Ramos (cell line): ENCODE data around the gene TNIP2.
"Not testable (repeated sequence)": the region's sequence is repeated elsewhere in the genome, so short reads cannot be mapped to it uniquely, and the experiment has no call there.

Source experiments
- in situ Hi-C: fragments of 300-500 bp; cut with MboI; formaldehyde crosslinking; loops from one replicate; pipeline ENCODE4 v1.14.3; 2022; ENCODE audit warnings: low sequenced_read_pairs; ENCODE audit not compliant: unreplicated experiment

The TNIP2 gene

GRCh38 chr4:2745981-2746806 is 9.9 kb downstream of the TNIP2 start:
- in situ Hi-C loops = no loop called here

DNA sequence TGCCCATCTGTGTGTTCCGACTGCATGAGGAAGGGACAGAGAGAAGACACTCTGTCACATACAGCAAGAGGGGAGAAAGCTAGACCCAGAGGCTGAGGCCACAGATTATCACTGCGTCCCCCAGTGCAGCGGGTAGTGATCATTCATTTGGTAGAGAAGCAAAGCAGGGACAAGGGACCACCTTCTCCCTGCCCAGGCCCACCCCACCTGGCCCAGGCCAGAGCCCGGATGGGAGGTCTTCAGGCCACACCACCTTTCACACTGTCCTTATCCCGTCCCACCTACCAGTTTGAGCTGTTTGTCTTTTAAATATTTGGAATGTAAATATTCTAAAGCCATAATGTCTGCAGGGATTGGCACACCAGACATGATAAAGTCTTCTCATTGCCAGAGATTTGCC is 10.6 kb downstream of the TNIP2 start:
- in situ Hi-C loops = no loop called here

DNA sequence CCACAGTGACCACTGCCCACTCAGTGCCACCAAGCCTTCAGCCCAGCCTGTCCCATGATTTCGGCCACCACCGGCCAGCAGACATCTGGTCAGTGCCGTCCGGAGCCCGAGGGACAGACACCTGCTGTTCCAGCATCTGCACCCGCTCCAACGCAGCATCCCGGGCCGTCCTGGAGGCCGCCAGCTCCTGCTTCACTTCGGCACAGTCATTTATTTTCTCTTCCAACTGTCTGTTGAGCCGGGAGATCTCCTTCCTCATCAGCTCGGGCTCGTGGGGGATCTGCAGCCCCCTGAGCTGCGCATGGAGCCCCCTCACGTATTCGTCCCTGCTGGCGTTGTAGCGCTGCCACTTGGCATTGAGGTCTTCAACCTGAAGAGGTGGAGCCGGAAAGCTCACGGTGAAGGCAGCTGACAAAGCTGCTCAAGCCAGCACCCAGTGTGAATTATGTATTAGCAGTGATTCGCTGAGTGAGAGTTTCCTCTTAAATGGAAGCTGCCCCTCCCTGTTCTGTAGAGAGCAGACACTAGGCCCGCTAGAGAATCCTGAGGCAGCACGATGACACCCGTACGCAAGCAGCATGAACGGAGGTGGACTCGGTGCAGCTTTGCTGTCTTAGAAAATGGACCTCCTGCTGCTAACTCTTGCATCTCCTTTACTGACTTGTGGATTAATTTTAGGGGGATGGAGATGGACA is 11.4 kb downstream of the TNIP2 start:
- in situ Hi-C loops = no loop called here

GRCh38 chr4:2743518-2744445 is 12.4 kb downstream of the TNIP2 start:
- in situ Hi-C loops = no loop called here

DNA sequence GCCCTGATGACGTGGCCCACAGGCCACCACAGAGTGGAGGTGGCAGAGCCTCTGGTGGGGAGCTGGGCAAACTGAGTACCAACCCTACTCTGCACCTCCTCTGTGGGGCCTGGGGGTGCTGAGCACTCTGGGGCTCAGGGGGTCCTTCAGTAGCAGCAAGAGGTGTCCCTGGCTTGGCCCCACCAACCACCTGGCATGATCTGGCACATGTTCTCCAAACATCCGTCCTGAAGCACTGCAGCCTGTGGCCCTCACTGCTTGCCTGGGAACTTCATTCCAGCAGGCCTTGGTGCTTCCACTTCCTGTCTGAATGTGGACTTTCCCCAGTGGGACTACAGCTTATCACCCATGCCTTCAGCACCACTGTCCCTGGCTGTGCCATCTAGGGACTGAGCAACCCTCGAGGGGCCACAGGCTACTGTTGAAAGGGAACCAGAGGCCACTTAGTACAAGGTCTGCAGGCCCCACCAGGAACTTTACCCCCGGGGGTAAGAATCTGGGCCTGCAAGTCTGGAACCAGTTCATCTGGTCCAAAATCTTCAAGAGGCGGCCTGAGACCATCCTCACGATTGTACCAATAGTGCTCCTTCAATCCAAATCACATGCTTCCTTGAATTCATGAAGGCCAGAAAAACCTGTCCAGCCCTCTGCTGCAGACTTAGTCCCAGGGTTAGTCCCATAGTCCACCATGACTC is 13.2 kb downstream of the TNIP2 start:
- in situ Hi-C loops = no loop called here

GRCh38 chr4:2742081-2742822 is 13.9 kb downstream of the TNIP2 start:
- in situ Hi-C loops = no loop called here

GRCh38 chr4:2741626-2742025 is 14.5 kb downstream of the TNIP2 start:
- in situ Hi-C loops = no loop called here

GRCh38 chr4:2738296-2738695 is 17.8 kb downstream of the TNIP2 start:
- in situ Hi-C loops = not testable (repeated sequence)

- in situ Hi-C loops = no loop called here
Observed at GRCh38 chr4:2735869-2736268, 20.3 kb downstream of the TNIP2 start.

GRCh38 chr4:2734612-2735011 is 21.5 kb downstream of the TNIP2 start:
- in situ Hi-C loops = no loop called here

DNA sequence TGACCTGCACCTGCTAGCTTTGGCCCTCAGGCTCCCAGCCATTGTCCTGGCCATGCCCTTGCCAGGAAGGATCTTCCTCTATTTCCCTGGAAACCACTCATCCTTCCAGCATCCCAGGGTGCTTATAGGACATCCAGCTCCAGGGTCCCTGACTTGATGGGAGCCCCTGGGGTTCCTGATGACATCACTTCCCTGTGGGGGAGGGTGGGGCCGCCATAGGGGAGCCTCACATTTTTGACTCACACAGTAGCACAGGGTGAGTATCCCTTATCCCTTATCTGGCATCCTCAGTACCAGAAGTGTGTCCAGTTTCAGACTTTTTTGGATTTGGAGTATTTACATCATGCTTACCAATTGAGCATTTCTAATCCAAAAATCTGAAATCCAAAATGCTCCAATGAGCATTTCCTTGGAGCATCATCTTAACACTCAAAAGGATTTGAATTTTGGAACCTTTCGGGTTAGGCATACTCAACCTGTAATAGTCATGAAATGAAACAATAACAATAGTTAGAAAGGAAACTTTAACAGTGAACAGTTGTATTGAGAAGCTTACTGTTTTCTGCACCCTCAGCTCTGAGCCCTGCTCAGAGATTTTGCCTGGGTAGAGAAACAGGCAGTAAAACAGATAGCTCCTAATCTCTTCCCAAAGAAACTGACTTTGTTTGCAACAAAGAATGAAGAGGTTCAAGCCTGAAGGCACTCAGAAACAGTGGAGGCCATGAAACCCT is 22.1 kb downstream of the TNIP2 start:
- in situ Hi-C loops = no loop called here

DNA sequence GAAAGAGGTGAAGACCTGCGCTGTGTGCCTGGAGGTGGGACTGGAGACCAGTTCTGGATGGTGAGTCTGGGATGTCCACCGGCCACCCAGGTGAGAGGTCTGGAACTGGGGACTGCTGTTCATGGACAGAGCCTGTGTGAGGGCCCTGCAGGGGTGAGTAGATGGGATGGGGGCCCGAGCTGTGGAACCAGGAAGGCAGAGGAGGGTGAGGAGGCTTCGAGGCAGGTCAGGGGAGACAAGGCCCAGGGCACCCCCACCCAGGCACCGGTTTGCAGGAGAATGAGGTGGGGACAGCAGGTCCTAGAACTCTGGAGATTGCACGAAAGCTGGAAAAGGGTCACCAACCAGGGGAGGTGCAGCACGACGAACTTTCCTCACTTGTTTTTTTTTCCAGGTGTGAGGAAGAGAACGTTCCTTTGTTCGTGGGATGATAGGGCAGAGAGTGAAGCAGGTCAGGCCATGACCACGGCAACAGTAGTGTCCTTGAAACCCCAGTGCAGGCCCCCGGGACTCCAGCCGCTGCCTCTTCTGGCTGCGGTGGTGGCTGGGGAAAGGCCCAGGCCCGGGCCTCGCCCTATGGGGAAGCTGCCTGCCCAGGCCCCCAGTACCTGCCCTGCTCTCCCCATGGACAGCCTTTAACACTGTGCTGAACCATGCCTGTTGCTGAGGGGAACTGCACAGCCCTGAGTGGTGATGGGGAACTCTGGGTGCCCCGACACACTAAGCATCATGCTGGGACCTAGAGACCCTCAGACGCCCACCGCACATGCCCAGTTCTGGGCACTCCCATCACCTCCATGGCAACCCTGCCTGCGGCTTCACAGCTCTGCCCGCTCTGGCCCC is 22.9 kb downstream of the TNIP2 start:
- in situ Hi-C loops = no loop called here

- in situ Hi-C loops = no loop called here
Observed at GRCh38 chr4:2732526-2732925, 23.6 kb downstream of the TNIP2 start.

DNA sequence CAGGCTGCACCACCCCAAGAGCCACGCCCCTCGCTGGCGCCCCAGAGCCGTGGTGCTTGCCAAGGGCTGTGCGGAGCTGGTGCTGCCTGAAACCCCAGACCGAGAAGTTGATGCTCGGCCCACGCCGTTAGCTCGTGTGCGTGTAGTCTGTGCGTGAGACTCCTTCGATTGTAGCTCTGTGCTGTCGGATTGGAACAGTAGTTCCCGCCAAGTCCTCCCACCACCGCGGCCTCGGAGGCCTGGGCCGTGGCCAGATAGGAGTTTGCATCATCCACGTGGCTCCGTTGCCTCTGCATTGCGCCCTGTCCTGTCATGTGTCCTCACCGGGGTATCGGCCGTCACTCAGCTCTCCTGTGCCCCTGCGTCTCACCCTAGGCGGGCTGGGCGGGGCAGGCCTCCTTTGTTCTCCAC is 24.2 kb downstream of the TNIP2 start:
- in situ Hi-C loops = no loop called here

GRCh38 chr4:2729533-2729875 is 26.6 kb downstream of the TNIP2 start:
- in situ Hi-C loops = no loop called here

DNA sequence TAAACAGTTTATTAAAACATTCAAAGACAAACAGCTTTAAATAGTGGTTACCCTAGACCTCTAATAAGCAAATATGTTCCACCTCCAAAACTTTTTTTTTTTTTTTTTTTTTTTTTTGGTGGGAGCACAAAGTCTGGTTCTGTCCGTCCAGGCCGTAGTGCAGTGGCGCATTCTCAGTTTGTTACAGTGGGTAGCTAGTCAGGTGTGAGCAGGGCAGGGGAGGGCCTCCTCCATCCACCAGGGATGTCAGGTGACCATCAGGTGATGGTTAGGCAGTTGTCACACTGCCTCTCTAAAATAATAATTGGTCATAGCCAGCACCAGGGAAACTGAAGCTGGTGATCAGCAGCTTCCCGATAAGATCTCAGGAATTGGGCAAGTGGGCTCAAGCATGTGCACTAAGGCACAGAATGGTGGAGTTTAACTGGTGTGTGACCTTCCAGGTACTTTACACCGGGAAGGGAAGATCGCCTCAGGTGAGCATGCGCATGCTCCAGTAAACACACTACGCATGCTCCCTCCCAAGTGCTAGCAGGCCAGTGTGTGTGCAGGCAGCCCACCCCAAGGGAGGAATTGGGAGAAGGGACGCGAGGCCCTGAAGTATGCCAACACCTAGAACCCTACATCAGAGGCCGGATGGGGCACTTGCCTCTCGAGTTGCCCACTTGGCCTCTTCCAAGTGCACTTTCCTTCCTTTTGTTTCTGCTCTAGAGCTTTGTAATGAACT is 27.2 kb downstream of the TNIP2 start:
- in situ Hi-C loops = no loop called here

DNA sequence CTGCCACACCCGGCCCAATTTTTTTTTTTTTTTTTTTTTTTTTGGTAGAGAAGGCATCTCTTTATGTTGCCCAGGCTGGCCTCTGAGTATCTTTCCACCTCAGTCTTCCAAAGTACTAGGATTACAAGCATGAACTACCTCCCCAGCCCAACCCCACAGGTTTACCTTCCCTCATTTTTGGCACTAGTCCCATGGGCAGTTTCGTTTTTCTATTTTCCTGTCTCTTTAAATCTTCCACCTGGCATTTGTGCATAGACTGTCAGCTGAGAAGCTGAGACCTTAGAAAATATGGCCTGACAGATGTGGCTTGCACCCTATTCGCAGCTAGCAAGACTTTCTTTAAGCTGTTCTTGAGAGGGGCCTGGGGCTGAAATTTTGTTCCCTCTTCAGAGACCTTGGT is 27.9 kb downstream of the TNIP2 start:
- in situ Hi-C loops = no loop called here
